Glutamatergic neuron (in vitro differentiated cells): ENCODE measurements around the gene GTPBP6. TPM values are rescaled to one million over a fixed set of nuclear protein-coding genes. Genes with fewer than 3 reads are reported as not detected.

Source experiments
- DNase-seq: peaks from one replicate; pipeline ENCODE4 v3.0.0; 2022
- H3K27ac Mint-ChIP-seq: one replicate; pipeline ENCODE4 v1.8.0; 2020; ENCODE audit warnings: mild to moderate bottlenecking, mixed read lengths, inconsistent platforms; ENCODE audit not compliant: unreplicated experiment
- H3K27me3 Mint-ChIP-seq: one replicate; pipeline ENCODE4 v1.8.0; 2020; ENCODE audit warnings: mild to moderate bottlenecking, moderate library complexity, mixed read lengths, inconsistent platforms; ENCODE audit not compliant: unreplicated experiment
- H3K36me3 Mint-ChIP-seq: one replicate; pipeline ENCODE4 v1.8.0; 2020; ENCODE audit warnings: mild to moderate bottlenecking, mixed read lengths, inconsistent platforms; ENCODE audit not compliant: unreplicated experiment
- H3K4me1 Mint-ChIP-seq: one replicate; pipeline ENCODE4 v1.8.0; 2020; ENCODE audit warnings: mild to moderate bottlenecking, low read depth, mixed read lengths, inconsistent platforms; ENCODE audit not compliant: unreplicated experiment
- H3K4me3 Mint-ChIP-seq: one replicate; pipeline ENCODE4 v1.8.0; 2020; ENCODE audit warnings: mild to moderate bottlenecking, mixed read lengths, inconsistent platforms; ENCODE audit not compliant: unreplicated experiment
- H3K9me3 Mint-ChIP-seq: one replicate; pipeline ENCODE4 v1.8.0; 2020; ENCODE audit warnings: mild to moderate bottlenecking, moderate library complexity, mixed read lengths, inconsistent platforms; ENCODE audit not compliant: unreplicated experiment
- total RNA-seq: library from RNA; stranded (reverse); fragmentation: NEBNext Ultra II Directional; extraction: Animal tissue kit (Norgen Biotek cat#: 25700); gene quantifications from one replicate; pipeline ENCODE4 v1.2.1, GENCODE V29; 2021; ENCODE audit not compliant: unreplicated experiment
- TF ChIP-seq, protein P1 (sequence below): fragments of 200-600 bp; sonication (generic); IDR thresholded peaks from one replicate; pipeline ENCODE4 v1.5.0; 2021; ENCODE audit not compliant: partially characterized antibody, unreplicated experiment

GTPBP6 gene
- total RNA-seq, 1 donor from 2014 or later: 52.3 TPM

- Mint-ChIP-seq H3K9me3 (peaks cover 9% of the 10 kb centered on the region), H3K4me3 (no peak overlapping the region), H3K27me3 (peaks cover 2% of the 10 kb centered on the region), H3K36me3 (no peaks in the 10 kb centered on the region), H3K27ac (no peak overlapping the region), H3K4me1 (peaks cover 7% of the 10 kb centered on the region)
- TF ChIP-seq, protein P1, sequence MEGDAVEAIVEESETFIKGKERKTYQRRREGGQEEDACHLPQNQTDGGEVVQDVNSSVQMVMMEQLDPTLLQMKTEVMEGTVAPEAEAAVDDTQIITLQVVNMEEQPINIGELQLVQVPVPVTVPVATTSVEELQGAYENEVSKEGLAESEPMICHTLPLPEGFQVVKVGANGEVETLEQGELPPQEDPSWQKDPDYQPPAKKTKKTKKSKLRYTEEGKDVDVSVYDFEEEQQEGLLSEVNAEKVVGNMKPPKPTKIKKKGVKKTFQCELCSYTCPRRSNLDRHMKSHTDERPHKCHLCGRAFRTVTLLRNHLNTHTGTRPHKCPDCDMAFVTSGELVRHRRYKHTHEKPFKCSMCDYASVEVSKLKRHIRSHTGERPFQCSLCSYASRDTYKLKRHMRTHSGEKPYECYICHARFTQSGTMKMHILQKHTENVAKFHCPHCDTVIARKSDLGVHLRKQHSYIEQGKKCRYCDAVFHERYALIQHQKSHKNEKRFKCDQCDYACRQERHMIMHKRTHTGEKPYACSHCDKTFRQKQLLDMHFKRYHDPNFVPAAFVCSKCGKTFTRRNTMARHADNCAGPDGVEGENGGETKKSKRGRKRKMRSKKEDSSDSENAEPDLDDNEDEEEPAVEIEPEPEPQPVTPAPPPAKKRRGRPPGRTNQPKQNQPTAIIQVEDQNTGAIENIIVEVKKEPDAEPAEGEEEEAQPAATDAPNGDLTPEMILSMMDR: no peak
- no peak for DNase-seq
Measured at GRCh38 chrX:349196-349595, 30.6 kb upstream of the GTPBP6 start.

DNA sequence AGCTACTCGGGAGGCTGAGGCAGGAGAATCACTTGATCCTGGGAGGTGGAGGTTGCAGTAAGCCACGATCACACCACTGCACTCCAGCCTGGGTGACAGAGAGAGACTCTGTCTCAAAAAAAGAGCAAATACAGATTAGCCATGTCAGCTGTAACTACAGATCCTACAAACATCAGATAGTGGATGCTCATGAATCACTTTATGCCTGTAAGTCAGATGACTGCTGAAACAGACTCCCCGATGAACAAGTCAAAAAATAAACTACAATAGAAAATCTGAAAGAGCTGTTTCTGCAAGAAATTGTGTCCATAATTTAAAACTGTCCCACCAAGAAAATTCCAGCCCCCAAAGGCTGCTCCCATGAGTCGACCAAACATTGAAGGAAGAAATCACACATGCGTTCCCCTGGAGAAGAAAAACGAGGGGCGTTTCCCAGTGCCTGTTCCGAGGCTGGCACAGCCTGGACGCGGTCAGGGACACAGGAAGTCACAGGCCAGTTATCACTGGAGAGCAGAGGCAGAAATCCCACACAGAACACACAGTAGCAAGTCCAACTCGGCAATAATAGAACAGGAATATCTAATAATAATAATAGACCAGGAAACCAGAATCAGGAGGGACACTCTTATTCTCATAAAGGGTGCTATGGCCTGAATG is 30.0 kb upstream of the GTPBP6 start:
- DNase-seq: no peak
- no peaks in the 10 kb centered on the region for H3K36me3 Mint-ChIP-seq
- TF ChIP-seq, protein P1: no peak
- H3K27ac Mint-ChIP-seq: no peak overlapping the region
- H3K4me1 Mint-ChIP-seq: peaks cover 7% of the 10 kb centered on the region
- H3K4me3 Mint-ChIP-seq: peak overlapping the region; percentile 40
- H3K27me3 Mint-ChIP-seq: peaks cover 2% of the 10 kb centered on the region
- peaks cover 9% of the 10 kb centered on the region for H3K9me3 Mint-ChIP-seq

GRCh38 chrX:347351-348117 is 28.9 kb upstream of the GTPBP6 start:
- H3K4me1 Mint-ChIP-seq: peaks cover 7% of the 10 kb centered on the region
- TF ChIP-seq, protein P1: no peak
- H3K27me3 Mint-ChIP-seq: peaks cover 2% of the 10 kb centered on the region

DNA sequence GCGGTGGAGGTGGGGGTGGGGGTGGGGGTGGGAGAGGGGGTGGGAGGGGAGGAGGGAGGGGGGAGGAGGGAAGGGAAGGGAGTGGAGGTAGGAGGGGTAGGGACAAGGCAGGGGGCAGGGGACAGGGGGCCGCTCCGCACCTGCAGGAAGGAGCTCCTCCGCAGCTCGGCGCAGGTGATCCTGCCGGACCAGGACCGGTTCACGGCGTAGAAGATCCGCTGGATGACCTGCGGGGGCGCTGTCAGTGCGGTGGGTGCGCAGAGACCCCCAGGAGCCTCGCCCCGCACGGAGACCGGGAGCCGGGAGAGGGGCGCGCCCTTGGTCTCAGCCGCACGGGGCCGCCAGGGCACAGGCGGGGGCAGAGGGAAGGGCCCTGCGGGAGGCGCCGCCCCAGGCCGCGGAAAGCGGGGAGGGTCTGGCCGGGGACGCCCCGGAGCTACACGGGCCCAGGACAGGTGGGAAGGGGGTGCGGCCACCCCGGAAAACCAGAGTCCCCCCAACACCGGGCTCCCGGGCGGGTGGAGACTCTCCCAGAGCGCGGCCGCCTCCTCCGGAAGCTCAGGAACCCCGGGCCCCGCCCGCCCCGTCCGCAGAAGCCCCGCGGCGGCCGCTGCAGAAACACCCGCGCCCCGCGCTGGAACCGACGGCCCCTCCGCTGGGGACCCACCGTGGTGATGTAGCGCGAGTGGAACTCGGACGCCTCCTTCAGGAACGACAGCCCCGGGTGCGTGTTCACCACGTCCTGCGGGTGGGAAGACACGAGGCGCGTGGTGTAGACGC is 27.6 kb upstream of the GTPBP6 start:
- Mint-ChIP-seq H3K36me3 (peaks cover 5% of the 10 kb centered on the region), H3K4me1 (peaks cover 7% of the 10 kb centered on the region), H3K27me3 (peaks cover 4% of the 10 kb centered on the region), H3K4me3 (no peak overlapping the region), H3K27ac (no peak overlapping the region), H3K9me3 (peaks cover 9% of the 10 kb centered on the region)
- peak; percentile 23 for DNase-seq
- TF ChIP-seq, protein P1: no peak

More at GRCh38 chrX:347351-348117, 28.9 kb upstream of the GTPBP6 start:
- DNase-seq: no peak
- no peak overlapping the region for H3K27ac Mint-ChIP-seq
- peaks cover 6% of the 10 kb centered on the region for H3K9me3 Mint-ChIP-seq
- no peaks in the 10 kb centered on the region for H3K36me3 Mint-ChIP-seq
- H3K4me3 Mint-ChIP-seq: no peak overlapping the region
